Nephron (organoid): ENCODE measurements around the gene C1orf122.

ENCODE experiments used
- H3K27ac Mint-ChIP-seq, 3 experiments: 2 replicates each; pipeline ENCODE4 v1.8.0; 2020; ENCODE audit warnings: mixed read lengths in 3 of 3, mild to moderate bottlenecking in 2 of 3, moderate library complexity in 1 of 3
- H3K27me3 Mint-ChIP-seq: 2 replicates; pipeline ENCODE4 v1.8.0; 2021; ENCODE audit warnings: low read depth, mild to moderate bottlenecking, moderate library complexity, mixed read lengths
- H3K36me3 Mint-ChIP-seq: 2 replicates; pipeline ENCODE4 v1.8.0; 2020; ENCODE audit warnings: low read depth, mixed read lengths
- H3K4me1 Mint-ChIP-seq: 2 replicates; pipeline ENCODE4 v1.8.0; 2020; ENCODE audit warnings: mixed read lengths
- H3K4me3 Mint-ChIP-seq, 3 experiments: 2 replicates each; pipeline ENCODE4 v1.8.0; 2020; ENCODE audit warnings: mild to moderate bottlenecking in 3 of 3, mixed read lengths in 3 of 3, moderate library complexity in 2 of 3
- H3K9me3 Mint-ChIP-seq: 2 replicates; pipeline ENCODE4 v1.8.0; 2020; ENCODE audit warnings: mixed read lengths
- TF ChIP-seq, protein P1 (sequence below), 3 experiments: fragments of 200-600 bp; sonication (generic); IDR thresholded peaks; one replicate each; pipeline ENCODE4 v1.5.0; 2021; ENCODE audit warnings: antibody characterized with exemption in 3 of 3; ENCODE audit not compliant: unreplicated experiment in 3 of 3

The C1orf122 gene

DNA sequence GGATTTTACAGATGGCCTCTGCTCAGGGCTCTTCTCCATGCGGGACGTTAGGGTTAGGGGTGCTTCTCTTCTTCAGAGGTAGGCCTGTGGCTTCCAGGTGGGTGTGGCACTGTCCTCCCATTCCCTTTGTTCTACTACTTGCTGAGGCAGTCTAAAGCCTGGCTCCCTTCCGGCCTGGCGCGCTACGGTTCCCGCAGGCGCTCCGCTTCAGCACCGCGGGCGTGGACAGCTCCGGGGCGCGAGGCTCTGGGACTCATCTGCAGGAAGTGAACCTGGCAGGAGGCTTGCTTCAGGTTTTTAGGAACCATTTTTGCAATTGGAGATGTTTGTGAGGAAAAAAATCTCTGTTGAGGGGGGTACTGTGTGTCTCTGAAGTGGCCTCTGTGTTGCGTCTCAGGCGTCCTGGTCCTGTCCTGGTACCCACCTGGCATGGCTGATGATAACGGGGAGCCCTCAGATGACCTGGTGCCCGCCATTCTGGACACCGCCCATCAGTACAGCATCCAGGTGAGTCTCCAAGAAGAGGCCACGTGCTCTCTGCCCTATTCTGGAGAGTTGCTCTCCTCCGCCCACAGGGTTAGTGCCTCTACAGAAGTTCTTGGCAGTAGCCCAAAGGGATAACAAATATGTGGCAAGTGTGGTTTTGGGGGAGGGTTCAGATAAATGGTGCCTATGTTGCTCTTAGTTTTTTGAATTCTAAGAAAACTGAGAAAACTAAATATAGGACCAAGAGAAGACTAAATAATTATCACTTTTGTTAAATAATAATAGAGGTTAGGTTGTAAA, 12.1 kb upstream of the C1orf122 start:
- Mint-ChIP-seq H3K36me3 (peaks cover 5% of the 10 kb centered on the region), H3K27ac (no peak overlapping the region), H3K4me1 (peaks cover 5% of the 10 kb centered on the region), H3K4me3 (peak overlapping the region; percentile 80 to 86 (median 85)), H3K27me3 (peaks cover 47% of the 10 kb centered on the region), H3K9me3 (no peaks in the 10 kb centered on the region)
- TF ChIP-seq, protein P1, sequence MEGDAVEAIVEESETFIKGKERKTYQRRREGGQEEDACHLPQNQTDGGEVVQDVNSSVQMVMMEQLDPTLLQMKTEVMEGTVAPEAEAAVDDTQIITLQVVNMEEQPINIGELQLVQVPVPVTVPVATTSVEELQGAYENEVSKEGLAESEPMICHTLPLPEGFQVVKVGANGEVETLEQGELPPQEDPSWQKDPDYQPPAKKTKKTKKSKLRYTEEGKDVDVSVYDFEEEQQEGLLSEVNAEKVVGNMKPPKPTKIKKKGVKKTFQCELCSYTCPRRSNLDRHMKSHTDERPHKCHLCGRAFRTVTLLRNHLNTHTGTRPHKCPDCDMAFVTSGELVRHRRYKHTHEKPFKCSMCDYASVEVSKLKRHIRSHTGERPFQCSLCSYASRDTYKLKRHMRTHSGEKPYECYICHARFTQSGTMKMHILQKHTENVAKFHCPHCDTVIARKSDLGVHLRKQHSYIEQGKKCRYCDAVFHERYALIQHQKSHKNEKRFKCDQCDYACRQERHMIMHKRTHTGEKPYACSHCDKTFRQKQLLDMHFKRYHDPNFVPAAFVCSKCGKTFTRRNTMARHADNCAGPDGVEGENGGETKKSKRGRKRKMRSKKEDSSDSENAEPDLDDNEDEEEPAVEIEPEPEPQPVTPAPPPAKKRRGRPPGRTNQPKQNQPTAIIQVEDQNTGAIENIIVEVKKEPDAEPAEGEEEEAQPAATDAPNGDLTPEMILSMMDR (IDR thresholded peaks at IDR 0.05; ENCODE audit: unreplicated experiment in 3 of 3), result no peak

DNA sequence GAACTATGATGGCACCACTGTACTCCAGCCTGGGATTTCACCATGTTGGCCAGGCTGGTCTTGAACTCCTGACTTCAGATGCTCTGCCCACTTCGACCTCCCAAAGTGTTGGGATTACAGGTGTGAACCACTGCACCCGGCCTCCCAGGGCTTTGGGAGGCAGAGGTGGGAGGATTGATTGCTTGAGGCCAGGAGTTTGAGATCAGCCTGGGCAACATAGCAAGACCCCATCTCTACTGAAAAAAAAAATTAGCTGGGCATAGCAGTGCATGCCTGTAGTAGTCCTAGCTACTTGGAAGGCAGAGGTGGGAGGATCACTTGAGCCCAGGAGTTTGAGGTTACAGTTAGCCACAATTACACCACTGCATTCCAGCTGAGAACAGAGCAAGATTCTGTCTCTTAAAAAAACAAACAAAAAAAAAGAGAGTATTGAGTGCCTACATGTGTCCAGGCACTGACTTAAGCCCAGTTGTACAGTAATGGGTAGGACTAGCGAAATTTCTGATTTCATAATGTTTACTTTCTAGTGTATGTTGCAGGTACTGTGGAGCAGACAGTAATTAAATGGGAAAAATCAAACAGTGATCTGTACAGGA, 9.7 kb upstream of the C1orf122 start:
- H3K27ac Mint-ChIP-seq, result no peak overlapping the region
- H3K27me3 Mint-ChIP-seq, result peaks cover 24% of the 10 kb centered on the region
- H3K36me3 Mint-ChIP-seq, result peaks cover 20% of the 10 kb centered on the region
- peaks cover 5% of the 10 kb centered on the region for H3K4me1 Mint-ChIP-seq
- no peak overlapping the region for H3K4me3 Mint-ChIP-seq
- no peaks in the 10 kb centered on the region for H3K9me3 Mint-ChIP-seq
- TF ChIP-seq, protein P1 (IDR thresholded peaks at IDR 0.05; ENCODE audit: unreplicated experiment in 3 of 3), result no peak

DNA sequence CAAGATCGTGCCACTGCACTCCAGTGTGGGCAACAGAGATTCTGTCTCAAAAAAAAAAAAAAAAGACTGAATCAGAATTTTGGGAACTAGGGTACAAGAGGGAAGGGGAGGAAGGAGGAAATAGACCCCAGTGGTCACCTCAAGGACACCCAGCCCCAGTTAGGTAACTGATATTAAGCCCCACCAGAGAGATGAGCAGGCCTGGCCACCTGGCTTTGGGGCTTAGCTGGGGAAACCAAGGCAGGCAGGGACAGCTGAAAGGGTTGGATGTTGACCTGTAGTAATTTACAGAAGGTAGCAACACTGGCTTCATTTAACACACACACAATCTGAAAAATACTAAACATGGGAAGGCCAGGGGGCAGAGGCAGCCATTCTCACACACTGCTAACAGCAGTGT, 5.2 kb upstream of the C1orf122 start:
- TF ChIP-seq, protein P1 (IDR thresholded peaks at IDR 0.05; ENCODE audit: unreplicated experiment in 3 of 3), result no peak
- Mint-ChIP-seq H3K4me1 (no peaks in the 10 kb centered on the region), H3K27me3 (no peaks in the 10 kb centered on the region), H3K36me3 (peaks cover 51% of the 10 kb centered on the region), H3K9me3 (no peaks in the 10 kb centered on the region), H3K4me3 (no peak overlapping the region), H3K27ac (no peak overlapping the region)

- Mint-ChIP-seq H3K4me3 (peak overlapping the region; percentile 85 to 88 (median 86)), H3K27ac (peak overlapping the region in 2 of 3 experiments; percentile 37 to 96), H3K9me3 (no peaks in the 10 kb centered on the region), H3K36me3 (peaks cover 38% of the 10 kb centered on the region), H3K27me3 (no peaks in the 10 kb centered on the region), H3K4me1 (peaks cover 17% of the 10 kb centered on the region)
- TF ChIP-seq, protein P1 (IDR thresholded peaks at IDR 0.05; ENCODE audit: unreplicated experiment in 3 of 3), result no peak
These were observed 403 bp upstream of the C1orf122 start for GRCh38 chr1:37807220-37807554.

- TF ChIP-seq, protein P1 (IDR thresholded peaks at IDR 0.05; ENCODE audit: unreplicated experiment in 3 of 3), result no peak
- H3K9me3 Mint-ChIP-seq, result no peaks in the 10 kb centered on the region
- H3K4me3 Mint-ChIP-seq, result peak overlapping the region; percentile 95 to 97 (median 96)
- peaks cover 25% of the 10 kb centered on the region for H3K36me3 Mint-ChIP-seq
- H3K27me3 Mint-ChIP-seq, result no peaks in the 10 kb centered on the region
- H3K4me1 Mint-ChIP-seq, result peaks cover 17% of the 10 kb centered on the region
- H3K27ac Mint-ChIP-seq, result peak overlapping the region; percentile 93 to 99 (median 96)
These were observed 1.1 kb downstream of the C1orf122 start for GRCh38 chr1:37808369-37809319.
